Ascending aorta (tissue), 2 donors: ENCODE measurements around the gene MSANTD2. TPM values are rescaled to one million over a fixed set of nuclear protein-coding genes. Genes with fewer than 3 reads are reported as not detected.

Experiments used
- DNase-seq, 2 donors: peaks; one replicate each; pipeline ENCODE4 v3.0.0-alpha.2; 2019; ENCODE audit warnings: low spot score in 2 of 2
- H3K27ac ChIP-seq, 2 donors: fragments of 200-600 bp; sonication (generic); one replicate each; pipeline ENCODE4 v1.5.1; 2016 to 2017; ENCODE audit warnings: mild to moderate bottlenecking in 1 of 2
- H3K27me3 ChIP-seq: fragments of 200-600 bp; sonication (generic); one replicate; pipeline ENCODE4 v1.5.1; 2017
- H3K36me3 ChIP-seq, 2 donors: fragments of 200-600 bp; sonication (generic); one replicate each; pipeline ENCODE4 v1.5.1; 2016
- H3K4me1 ChIP-seq, 2 donors: fragments of 200-600 bp; sonication (generic); one replicate each; pipeline ENCODE4 v1.5.1; 2016 to 2017; ENCODE audit warnings: mild to moderate bottlenecking in 1 of 2
- H3K4me3 ChIP-seq, 2 donors: fragments of 200-600 bp; sonication (generic); one replicate each; pipeline ENCODE4 v1.5.1; 2016 to 2017; ENCODE audit warnings: mild to moderate bottlenecking in 1 of 2
- H3K9me3 ChIP-seq, 2 donors: fragments of 200-600 bp; sonication (generic); one replicate each; pipeline ENCODE4 v1.5.1; 2016
- CTCF ChIP-seq, 3 experiments: fragments of 200-600 bp in 2 of 3; fragments of 450-650 bp in 1 of 3; sonication (generic) in 2 of 3; IDR thresholded peaks; one replicate each; pipeline ENCODE4 v1.5.1; 2016 to 2019; ENCODE audit warnings: antibody characterized with exemption in 3 of 3, mild to moderate bottlenecking in 1 of 3, moderate library complexity in 1 of 3
- intact Hi-C: fragments of 100-400 bp; cut with DNase I; formaldehyde crosslinking; loops from one replicate; pipeline ENCODE4 v1.15.1; 2023
- total RNA-seq: library from RNA; depleted of rRNA; stranded (reverse); fragments of >200 nt; gene quantifications from one replicate; pipeline ENCODE4 v1.1.0, GENCODE V29; 2016

Gene MSANTD2
- total RNA-seq, 1 donor from 2014 or later: 21.4 TPM

DNA sequence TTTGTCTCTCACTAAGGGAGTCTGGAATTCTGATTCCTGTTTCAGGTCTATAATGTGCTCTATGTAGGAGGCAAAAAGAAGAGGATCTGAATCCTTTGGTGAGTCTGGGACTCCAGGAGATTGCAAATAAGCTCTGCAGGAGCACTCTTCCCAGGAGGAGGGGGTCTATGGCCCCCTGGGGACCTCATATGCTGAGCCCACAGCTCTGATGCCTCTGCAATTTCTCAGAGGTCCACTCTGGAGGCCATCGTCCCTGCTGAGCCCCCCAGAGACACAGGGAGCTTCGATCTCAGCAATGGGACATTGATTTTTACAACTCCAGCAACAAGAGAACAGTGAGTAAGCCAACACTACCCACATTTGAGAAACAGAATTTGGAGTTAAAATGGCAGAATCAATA is 80.7 kb downstream of the MSANTD2 start:
- Histone ChIP-seq H3K4me3 (no peak overlapping the region), H3K9me3 (no peaks in the 10 kb centered on the region), H3K4me1 (peaks cover 0 to 8% of the 10 kb centered on the region in 2 donors), H3K27ac (no peak overlapping the region), H3K36me3 (no peaks in the 10 kb centered on the region), H3K27me3 (no peaks in the 10 kb centered on the region)
- TF ChIP-seq CTCF (IDR thresholded peaks at IDR 0.05): no peak
- DNase-seq: no peak
- intact Hi-C loops: loop anchor here (2.0 to 5.0 kb wide), 2 partner anchors 17 to 42 kb away; no protein-coding TSS in a partner anchor

DNA sequence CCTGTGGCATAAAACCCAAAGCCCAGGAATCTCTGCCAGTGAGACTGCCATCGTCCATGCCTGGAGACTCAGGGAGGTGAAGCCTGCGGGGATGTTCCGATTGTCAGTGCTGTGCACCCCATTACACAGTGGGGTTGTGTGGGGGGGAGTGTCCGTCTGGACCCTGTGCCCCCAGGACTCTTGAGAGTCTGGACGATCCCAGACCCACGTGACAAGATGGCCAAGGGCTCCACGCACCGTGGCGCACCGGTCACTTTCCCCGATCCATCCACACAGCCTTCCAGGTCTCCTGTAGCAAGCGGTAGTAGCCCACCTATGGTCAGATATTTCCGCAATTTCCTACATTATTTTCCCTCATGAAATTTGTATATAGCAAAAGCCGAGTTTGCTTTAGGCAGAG is 81.4 kb downstream of the MSANTD2 start:
- Histone ChIP-seq H3K9me3 (no peaks in the 10 kb centered on the region), H3K27ac (peak overlapping the region in 1 of 2 donors; percentile 65), H3K4me1 (peaks cover 0 to 8% of the 10 kb centered on the region in 2 donors), H3K36me3 (no peaks in the 10 kb centered on the region), H3K27me3 (no peaks in the 10 kb centered on the region), H3K4me3 (no peak overlapping the region)
- no peak for TF ChIP-seq CTCF (IDR thresholded peaks at IDR 0.05)
- intact Hi-C loops: loop anchor here (2.0 to 5.0 kb wide), 2 partner anchors 18 to 42 kb away; no protein-coding TSS in a partner anchor
- DNase-seq: no peak

DNA sequence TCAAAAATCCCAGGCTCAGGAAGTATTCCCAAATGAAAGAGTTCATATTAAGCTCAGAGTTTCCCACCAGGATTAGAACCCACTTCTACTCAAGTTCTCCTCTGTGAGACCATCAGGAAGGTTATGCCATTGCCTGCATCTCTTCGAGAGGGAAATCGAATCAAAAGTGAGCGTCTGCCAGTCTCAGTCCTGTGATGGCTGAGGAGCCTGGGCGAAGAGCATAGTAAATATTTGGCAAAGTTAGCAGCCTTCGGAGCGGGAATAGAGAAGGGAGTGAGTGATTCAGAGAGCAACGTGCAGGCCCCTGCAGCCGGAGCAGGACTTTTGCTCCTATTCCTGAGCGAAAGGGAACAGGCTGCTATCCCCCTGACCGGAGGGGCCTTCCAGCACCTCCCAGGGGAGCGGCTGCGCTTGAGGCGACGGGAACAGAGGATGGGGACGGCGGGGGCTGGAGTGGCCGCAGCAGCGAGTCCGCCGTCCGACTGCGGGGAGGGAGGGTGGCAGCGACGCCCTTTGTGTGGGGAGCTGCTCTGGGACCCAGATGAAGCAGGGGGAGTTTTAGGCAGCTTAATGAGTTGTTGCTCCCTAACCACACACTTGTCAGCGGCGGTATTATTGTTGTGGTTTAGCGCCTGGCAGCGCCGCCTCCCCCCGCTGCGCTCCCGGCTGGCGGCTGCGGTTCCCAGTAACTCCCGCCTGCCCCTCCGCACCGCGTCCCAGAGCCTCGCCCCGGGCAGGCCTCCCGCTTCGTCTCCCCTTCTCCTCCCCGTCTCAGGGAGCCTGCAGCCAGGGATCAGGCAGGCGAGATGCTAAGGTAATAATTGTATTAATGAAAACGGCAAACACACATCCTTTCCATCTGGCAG is 82.2 kb downstream of the MSANTD2 start:
- peaks cover 0 to 8% of the 10 kb centered on the region in 2 donors for H3K4me1 ChIP-seq
- no peaks in the 10 kb centered on the region for H3K36me3 ChIP-seq
- no peaks in the 10 kb centered on the region for H3K9me3 ChIP-seq
- DNase-seq: no peak
- intact Hi-C loops: loop anchor here (2.0 to 5.0 kb wide), 2 partner anchors 19 to 41 kb away; no protein-coding TSS in a partner anchor
- H3K27ac ChIP-seq: peak overlapping the region; percentile 51 to 65
- no peaks in the 10 kb centered on the region for H3K27me3 ChIP-seq
- H3K4me3 ChIP-seq: peak overlapping the region; percentile 48 to 64
- TF ChIP-seq CTCF (IDR thresholded peaks at IDR 0.05): no peak

- intact Hi-C loops: loop anchor here (5.0 kb wide), 1 partner anchor 40 kb away; no protein-coding TSS in a partner anchor
- Histone ChIP-seq H3K27me3 (no peaks in the 10 kb centered on the region), H3K27ac (peak overlapping the region; percentile 51 to 65), H3K4me1 (peaks cover 0 to 8% of the 10 kb centered on the region in 2 donors), H3K36me3 (no peaks in the 10 kb centered on the region), H3K9me3 (no peaks in the 10 kb centered on the region), H3K4me3 (peak overlapping the region; percentile 48 to 64)
- DNase-seq: no peak
- no peak for TF ChIP-seq CTCF (IDR thresholded peaks at IDR 0.05)
Measured at GRCh38 chr11:124717421-124717785, 82.8 kb downstream of the MSANTD2 start.

DNA sequence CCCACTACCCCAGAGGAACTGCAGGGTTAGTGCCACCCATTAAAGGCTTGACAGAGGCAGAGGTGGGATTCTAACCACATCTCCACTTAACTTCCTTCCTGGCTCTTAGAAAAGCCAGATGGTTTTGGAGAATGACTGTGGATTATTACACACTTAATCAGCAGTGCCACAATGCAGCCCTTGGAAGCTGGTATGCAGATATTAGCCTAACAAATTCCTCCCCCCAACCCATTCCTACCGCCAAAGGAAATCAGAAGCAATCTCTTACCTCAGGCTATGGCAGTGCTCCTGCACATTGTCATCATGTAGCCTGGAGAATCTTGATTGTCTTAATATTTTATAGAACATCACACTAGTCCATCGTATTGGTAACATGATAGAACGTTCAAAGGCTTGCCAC is 83.6 kb downstream of the MSANTD2 start:
- TF ChIP-seq CTCF (IDR thresholded peaks at IDR 0.05): no peak

More for the DNA sequence above, 83.6 kb downstream of the MSANTD2 start:
- intact Hi-C loops: loop anchor here (5.0 kb wide), 1 partner anchor 39 kb away; no protein-coding TSS in a partner anchor
- Histone ChIP-seq H3K9me3 (no peaks in the 10 kb centered on the region), H3K27ac (no peak overlapping the region), H3K4me3 (no peak overlapping the region), H3K27me3 (no peaks in the 10 kb centered on the region), H3K4me1 (peaks cover 0 to 8% of the 10 kb centered on the region in 2 donors), H3K36me3 (no peaks in the 10 kb centered on the region)
- DNase-seq: no peak

Other genes with a start within 250 kb of the MSANTD2 start
- not detected for gene OR8A1, start 230.4 kb downstream of the MSANTD2 start, total RNA-seq
- gene PANX3, start 189.0 kb downstream of the MSANTD2 start, total RNA-seq: not detected
- 21.2 TPM for gene TBRG1, start 177.5 kb downstream of the MSANTD2 start, total RNA-seq
- gene SIAE, start 126.7 kb downstream of the MSANTD2 start, total RNA-seq: 4.8 TPM
- gene SPA17, start 126.5 kb downstream of the MSANTD2 start, total RNA-seq: not detected
- gene NRGN, start 60.5 kb downstream of the MSANTD2 start, total RNA-seq: 5.3 TPM
- gene VSIG2, start 48.2 kb downstream of the MSANTD2 start, total RNA-seq: not detected
- 257 TPM for gene ESAM, start 38.1 kb downstream of the MSANTD2 start, total RNA-seq
- gene ROBO3, start 65.0 kb upstream of the MSANTD2 start, total RNA-seq: 37.5 TPM
- 51.5 TPM for gene ROBO4, start 97.5 kb upstream of the MSANTD2 start, total RNA-seq
- not detected for gene HEPN1, start 118.8 kb upstream of the MSANTD2 start, total RNA-seq
- not detected for gene HEPACAM, start 135.6 kb upstream of the MSANTD2 start, total RNA-seq
- not detected for gene CCDC15, start 153.8 kb upstream of the MSANTD2 start, total RNA-seq